Upper lobe of left lung (tissue), 4 donors: ENCODE results near the gene PBX4.

Source experiments
- CTCF ChIP-seq, 6 experiments: fragments of 450-650 bp in 4 of 6; fragments of 200-600 bp in 2 of 6; sonication (generic) in 2 of 6; IDR thresholded peaks; one replicate each; pipeline ENCODE4 v1.5.1; 2016 to 2019; ENCODE audit warnings: antibody characterized with exemption in 6 of 6
- EP300 ChIP-seq, 4 donors: sonication (generic); formaldehyde crosslinking; IDR thresholded peaks; one replicate each; pipeline ENCODE4 v1.5.1; 2017; ENCODE audit warnings: antibody characterized with exemption in 4 of 4, control low read depth in 2 of 4

- TF ChIP-seq EP300 (IDR thresholded peaks at IDR 0.05), result no peak
- no peak for TF ChIP-seq CTCF (IDR thresholded peaks at IDR 0.05)
These were observed 28.7 kb upstream of the PBX4 start for GRCh38 chr19:19647037-19647835.
